Measurements from ENCODE around the gene MED15. TPM values are rescaled to one million over a fixed set of nuclear protein-coding genes. Genes with fewer than 3 reads are reported as not detected.
A peak's percentile ranks its signal among the peaks of the same experiment; 100 is the strongest.

MED15 gene
- total and polyA plus RNA-seq, 2 of the 8 experiments (the other 6 are each of a cell fraction or from before 2014, with no cell fraction given): 28.3 to 57.1 TPM

DNA sequence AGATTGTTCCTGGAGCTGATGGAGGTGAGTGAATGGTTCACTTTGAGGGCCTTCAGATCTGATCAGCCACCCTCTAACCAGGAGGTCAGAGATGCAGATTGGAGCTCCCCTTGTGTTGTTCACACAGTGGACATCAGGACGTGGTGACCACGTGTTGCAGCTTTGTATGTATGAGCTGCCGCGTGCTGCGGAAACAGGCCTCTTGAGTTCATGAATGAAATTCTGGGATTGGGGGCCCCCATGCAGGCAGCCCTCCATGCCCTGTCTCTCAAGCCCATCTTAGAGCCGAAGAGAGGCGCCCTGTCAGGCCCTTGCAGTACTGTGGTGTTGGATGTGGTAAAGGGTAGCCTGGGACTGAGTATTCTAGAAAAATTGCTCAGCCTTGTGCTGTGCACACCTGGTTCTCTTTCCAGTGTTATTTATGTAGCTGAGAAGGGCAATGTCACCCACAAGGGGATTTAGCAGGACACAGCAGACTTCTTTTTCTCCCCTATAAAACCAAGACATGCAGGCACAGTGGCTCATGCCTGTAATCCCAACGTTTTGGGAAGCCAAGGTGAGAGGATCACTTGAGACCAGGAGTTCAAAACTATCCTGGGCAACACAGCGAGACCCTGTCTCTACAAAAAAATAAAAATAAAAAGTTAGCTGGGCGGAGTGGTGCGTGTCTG, 64.9 kb downstream of the MED15 start:
- Histone ChIP-seq H3K79me1 (ENCODE audit: low read depth, low read length) (no peaks in the 10 kb centered on the region), H4K91ac (replicated peaks; ENCODE audit: insufficient read length, low read length) (no peak overlapping the region), H4K20me1 (replicated peaks in 1 of 2; ENCODE audit: control insufficient read depth in 1 of 2, insufficient read depth in 2 of 2, low read length in 2 of 2) (peaks cover 0 to 14% of the 10 kb centered on the region in 2 experiments), H3K23ac (ENCODE audit: insufficient read length) (no peak overlapping the region), H3K18ac (ENCODE audit: extremely low read depth, low read length) (no peak overlapping the region), H3K9me3 (ENCODE audit: insufficient read depth in 2 of 2, low read depth in 1 of 2, low read length in 1 of 2) (no peaks in the 10 kb centered on the region), H3K27me3 (replicated peaks in 1 of 4; ENCODE audit: control insufficient read depth in 3 of 4, extremely low read depth in 1 of 4, insufficient read depth in 3 of 4, low read length in 3 of 4) (no peaks in the 10 kb centered on the region), H3K79me2 (ENCODE audit: control insufficient read depth in 1 of 2, insufficient read depth in 2 of 2, low read length in 2 of 2) (no peaks in the 10 kb centered on the region), H3K4me3 (ENCODE audit: extremely low read depth in 1 of 4, insufficient read depth in 2 of 4, low read depth in 3 of 4, low read length in 4 of 4) (no peak overlapping the region), H2BK120ac (replicated peaks; ENCODE audit: low read depth, low read length) (no peak overlapping the region), H3K4me2 (ENCODE audit: insufficient read depth in 1 of 2, low read depth in 2 of 2, low read length in 2 of 2) (no peak overlapping the region), H3K36me3 (ENCODE audit: control insufficient read depth in 2 of 4, insufficient read depth in 4 of 4, low read length in 3 of 4) (peaks cover 8 to 32% (median 23%) of the 10 kb centered on the region in 4 experiments), H2BK15ac (ENCODE audit: low read length) (no peak overlapping the region), H3K56ac (replicated peaks; ENCODE audit: insufficient read length, low read depth, low read length) (no peak overlapping the region), H3K4me1 (replicated peaks in 1 of 4; ENCODE audit: control insufficient read depth in 3 of 4, insufficient read depth in 4 of 4, low read length in 3 of 4) (no peaks in the 10 kb centered on the region), H4K8ac (ENCODE audit: extremely low read depth, insufficient read depth, low read length) (no peak overlapping the region), H2AFZ (ENCODE audit: low read length) (no peak overlapping the region), H2BK12ac (ENCODE audit: low read depth, low read length) (no peak overlapping the region), H2AK5ac (ENCODE audit: low read depth, low read length) (no peak overlapping the region), H3K23me2 (ENCODE audit: low read depth, low read length) (no peaks in the 10 kb centered on the region), H3K4ac (replicated peaks; ENCODE audit: insufficient read length, low read depth, low read length) (peak overlapping the region; percentile 48), H4K5ac (ENCODE audit: insufficient read length, low read depth, low read length) (no peak overlapping the region), H2BK5ac (ENCODE audit: low read depth, low read length) (no peak overlapping the region), H3K27ac (ENCODE audit: low read depth, low read length) (no peak overlapping the region), H3K9ac (replicated peaks in 1 of 4; ENCODE audit: extremely low read depth in 1 of 4, low read depth in 3 of 4, low read length in 3 of 4) (no peak overlapping the region), H2BK20ac (ENCODE audit: low read length) (no peak overlapping the region), H3K14ac (ENCODE audit: insufficient read length) (no peak overlapping the region)
- POLR2A ChIA-PET (ENCODE audit: partially characterized antibody): no interaction called here
- CTCF ChIA-PET (ENCODE audit: partially characterized antibody): interaction anchor here (1.0 to 26.7 kb wide), 12 partner anchors 5 to 202 kb away, joined by 3 to 366 read pairs (median 4); partner anchors contain the start of gene SERPIND1
- TF ChIP-seq BCL11A (IDR thresholded peaks at IDR 0.05; ENCODE audit: low read depth in 2 of 2, low read length in 2 of 2) (no peak), NRF1 (IDR thresholded peaks at IDR 0.05; ENCODE audit: low read depth, low read length) (no peak), POU5F1 (IDR thresholded peaks at IDR 0.05; ENCODE audit: low read depth, low read length) (no peak), TCF12 (IDR thresholded peaks at IDR 0.05; ENCODE audit: low read depth, low read length) (no peak), SIRT6 (IDR thresholded peaks at IDR 0.05; ENCODE audit: low read length) (no peak), GTF2F1 (IDR thresholded peaks at IDR 0.05; ENCODE audit: borderline replicate concordance, low read depth, low read length) (no peak)
- DNase-seq (ENCODE audit: low read depth in 1 of 2, low spot score in 2 of 2): no peak
- 95% methylated on average over 11 of the region's 11 CpGs; no CpG with 5 or more reads in 1 of the 2 experiments for WGBS, 2 experiments (ENCODE audit: extremely low coverage in 1 of 2, insufficient coverage in 1 of 2, insufficient read length in 1 of 2, insufficient replicate concordance in 2 of 2, low coverage in 1 of 2, low lambda C conversion rate in 2 of 2, missing lambda C conversion rate in 1 of 2)
- no peak for FAIRE-seq

All from H1 (cell line).